ENCODE measurements around the gene NUFIP1.
"Not testable (repeated sequence)": the region's sequence is repeated elsewhere in the genome, so short reads cannot be mapped to it uniquely, and the experiment has no call there.

Gene NUFIP1

DNA sequence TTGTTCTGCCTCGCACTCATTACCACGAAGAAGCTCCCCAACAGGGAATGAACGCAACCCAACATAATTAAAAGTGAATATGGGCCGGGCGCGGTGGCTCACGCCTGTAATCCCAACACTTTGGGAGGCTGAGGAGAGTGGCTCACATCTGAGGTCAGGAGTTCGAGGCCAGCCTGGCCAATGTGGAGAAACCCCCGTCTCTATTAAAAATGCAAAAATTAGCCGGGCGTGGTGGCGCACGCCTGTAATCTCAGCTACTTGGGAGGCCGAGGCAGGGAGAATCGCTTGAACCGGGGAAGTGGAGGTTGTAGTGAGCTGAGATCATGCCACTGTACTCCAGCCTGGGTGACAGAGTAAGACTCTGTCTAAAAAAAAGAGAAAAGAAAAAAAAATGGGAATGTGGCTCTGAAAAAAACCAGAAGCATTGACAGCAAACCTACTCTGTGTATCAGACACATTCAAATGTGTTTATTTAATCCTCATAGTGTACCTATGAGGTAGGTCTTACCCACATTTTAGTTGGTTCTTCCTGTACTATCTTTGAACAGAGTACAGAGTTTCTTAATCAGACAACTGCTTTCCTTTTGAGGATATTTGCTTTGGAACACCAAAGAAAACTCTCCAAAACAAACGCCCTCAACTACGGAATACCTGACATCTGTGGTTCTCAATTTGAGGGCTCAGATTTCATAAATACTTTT is 70.0 kb downstream of the NUFIP1 start:
- no peak for DNase-seq

DNA sequence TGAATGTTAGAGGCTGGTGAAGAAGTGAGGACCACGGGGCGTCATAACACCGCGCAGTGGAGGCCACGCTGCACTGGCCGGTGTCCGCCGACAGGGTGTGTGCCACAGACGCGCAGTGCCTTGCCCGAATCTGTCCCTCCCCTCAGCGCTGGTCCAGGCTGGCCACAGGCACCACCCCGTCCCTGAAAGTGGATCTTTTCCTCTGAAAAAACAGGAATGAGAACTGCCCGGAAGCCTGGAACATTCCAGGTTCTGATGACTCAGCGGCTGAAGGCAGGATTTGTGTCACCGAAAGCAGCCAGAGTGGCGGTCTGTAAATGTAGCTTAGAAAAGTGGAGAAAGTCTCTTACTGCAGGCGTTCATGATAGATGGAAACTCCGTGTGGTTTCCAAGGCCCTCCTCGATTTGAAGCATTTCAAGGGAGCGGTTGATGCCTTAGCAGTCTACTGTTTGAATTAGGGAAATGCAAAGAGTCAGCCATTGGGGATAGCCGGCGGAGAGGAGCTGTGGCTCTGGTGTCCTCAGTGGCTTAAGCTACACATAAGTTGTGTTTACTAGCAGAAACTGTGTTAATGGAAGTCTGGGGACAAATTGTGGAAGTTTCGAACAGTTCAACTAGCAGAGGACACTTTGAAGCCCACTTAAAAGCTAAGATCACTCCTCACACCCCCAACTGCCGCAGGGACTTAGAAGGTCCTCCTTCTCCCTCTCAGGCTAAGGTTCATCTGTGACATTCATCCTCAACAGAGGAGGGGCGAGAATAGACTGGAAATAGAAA is 70.8 kb downstream of the NUFIP1 start:
- DNase-seq: peak; percentile 58

DNA sequence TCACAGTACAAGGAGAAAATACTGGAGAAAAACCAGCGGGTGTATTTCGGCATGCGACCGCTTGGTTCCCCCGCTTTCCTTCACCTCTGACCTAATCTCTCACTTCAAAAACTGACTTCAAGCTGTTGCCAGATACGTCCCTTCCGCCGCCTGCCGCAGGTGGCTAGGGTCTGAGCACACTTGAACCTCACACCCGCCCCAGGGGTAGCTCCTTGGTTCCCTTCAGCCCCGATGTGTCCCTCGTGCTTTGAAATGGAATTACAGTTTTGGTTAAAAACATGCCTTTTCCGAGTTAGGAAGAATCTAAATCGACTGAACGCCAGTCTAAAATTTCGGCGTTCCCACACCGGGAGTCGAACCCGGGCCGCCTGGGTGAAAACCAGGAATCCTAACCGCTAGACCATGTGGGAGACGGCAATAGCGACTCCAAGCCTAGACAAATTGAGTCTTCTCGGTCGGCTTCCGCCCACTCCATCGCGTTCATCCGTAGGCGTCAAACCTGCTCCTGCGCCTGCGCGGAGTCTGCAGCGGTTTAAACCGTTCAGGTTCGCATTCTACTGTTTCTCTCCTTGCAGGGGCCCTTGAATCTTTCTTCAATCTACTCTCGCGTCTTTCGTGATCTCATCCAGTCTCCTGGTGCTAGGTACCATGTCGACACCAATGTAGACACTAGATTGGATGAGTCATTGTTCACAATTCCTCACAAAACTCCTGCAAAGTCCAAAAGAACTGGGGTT is 71.5 kb downstream of the NUFIP1 start:
- DNase-seq: peak; percentile 78

DNA sequence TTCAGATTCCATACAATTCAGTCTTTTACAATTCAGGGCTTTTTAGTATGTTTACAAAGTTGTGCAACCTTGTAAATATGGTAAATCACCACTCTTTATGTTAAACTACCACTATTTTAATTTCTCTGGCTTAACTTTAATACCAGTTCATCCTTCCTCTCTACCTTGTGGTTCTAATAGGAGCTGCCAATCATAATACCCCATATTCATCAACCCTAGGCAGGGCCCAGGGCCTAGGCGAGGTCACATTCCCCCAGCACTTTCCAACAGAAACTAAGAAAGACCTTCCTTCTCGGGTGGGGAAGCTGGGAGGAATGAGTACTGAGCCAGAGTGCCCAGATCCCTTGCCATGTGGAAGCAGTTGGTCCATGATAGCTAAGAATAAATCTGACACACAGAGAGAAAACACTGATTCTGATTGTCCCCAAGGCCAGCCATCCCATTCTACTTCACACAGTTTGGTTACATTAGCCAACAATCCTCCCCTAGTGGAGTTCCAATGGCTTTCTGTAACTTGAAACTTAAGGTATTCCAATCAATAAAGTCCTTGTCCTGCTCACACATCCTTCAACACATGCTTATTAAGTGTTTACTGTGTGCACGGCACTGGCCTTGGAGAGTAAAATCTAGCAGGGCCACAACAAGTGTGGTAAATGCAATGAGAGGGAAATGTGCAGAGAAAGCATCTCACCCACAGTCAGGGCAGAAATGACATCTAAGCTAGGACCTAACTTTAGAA is 76.8 kb downstream of the NUFIP1 start:
- no peak for DNase-seq

DNA sequence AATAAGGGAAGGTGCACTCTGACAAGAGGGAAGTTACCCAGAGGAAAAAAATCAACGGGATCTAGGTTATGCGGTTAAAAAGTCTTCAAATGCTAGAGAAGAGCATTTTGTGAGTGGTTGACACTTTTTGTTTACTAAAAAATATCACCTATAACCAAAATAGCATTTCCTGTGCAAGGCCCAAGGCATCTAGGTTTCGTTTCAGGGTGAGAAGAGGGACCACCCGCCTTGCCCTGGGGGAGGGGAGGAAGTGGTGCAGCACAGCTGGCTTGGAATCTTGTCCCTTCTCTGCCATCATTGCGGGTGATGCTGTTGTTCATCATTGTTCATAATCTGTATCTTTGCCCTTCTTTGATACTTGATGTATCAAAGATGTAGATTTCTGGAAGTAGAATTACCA is 80.6 kb downstream of the NUFIP1 start:
- DNase-seq: no peak

DNA sequence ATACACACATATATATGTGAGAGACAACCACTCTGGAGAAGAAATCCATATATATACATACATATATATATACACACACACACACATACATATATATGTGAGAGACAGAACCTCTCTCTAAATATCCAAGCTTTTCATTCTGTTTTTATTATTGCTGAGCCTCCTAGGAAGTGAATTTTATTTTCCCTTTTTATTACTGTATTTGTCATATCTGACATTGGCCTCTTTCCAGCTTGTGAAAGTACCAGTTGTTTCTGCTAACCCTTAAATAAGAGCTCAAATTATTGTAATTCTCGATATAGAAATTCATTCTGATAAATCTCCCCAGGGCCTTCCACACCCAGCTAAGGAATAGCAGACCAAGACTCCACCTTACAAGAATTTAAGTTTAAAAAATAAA is 81.0 kb downstream of the NUFIP1 start:
- DNase-seq: no peak

DNA sequence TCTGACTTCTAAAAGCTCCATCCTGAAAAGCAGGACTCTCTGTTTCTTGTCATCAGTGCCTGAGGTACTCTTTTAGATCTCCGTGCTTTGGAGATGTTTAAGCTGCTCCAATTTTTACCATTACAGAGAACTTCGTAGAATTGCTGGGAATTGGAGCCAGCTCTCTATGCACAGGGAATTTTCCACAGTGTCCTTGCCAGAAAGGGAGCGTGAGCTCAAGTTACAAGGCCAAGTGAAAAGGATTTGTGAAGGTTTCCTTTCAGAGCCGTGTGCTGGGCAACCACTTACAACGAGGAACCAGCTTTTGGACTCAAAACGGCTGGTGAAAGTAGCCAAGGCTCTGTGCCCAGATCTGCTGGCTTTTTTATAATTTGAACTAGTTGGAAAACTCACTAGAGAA is 82.6 kb downstream of the NUFIP1 start:
- no peak for DNase-seq

DNA sequence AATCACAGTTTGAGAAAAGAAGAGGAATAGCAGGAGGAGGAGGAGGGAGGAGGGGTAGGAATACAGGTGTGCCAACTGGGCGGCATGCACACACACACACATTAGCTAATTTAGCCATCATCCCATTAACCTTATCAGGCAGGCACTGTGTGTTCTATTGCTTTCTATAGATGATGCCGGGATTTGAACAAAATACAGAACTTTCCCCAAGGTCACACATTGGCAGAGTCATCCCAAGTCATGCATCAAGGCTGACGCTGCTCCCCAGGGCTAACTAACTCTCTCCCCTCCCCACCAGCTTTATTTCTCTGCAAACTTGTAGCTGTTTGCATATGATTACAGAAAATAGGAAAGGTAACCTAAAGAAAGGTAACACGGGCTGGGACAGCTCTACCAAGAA is 83.0 kb downstream of the NUFIP1 start:
- no peak for DNase-seq

DNA sequence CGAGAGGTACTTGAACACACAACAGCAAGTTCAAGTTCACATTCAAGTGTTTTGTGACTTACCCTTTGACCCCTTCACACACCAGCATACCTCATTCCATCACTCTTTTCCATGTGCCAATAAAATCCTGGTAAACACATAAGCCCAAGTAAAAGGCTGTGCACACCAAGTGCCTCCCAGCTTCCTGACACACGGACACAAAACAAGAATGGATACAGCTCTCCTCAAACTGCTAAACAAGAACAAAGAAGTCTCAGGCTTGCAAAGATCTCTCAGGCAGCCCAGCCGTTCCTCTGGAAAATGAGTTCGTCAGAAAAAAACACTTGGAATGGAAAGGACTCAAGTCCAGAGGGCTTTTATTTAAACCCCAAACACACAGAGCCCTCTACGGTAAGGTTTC is 83.7 kb downstream of the NUFIP1 start:
- DNase-seq: no peak

DNA sequence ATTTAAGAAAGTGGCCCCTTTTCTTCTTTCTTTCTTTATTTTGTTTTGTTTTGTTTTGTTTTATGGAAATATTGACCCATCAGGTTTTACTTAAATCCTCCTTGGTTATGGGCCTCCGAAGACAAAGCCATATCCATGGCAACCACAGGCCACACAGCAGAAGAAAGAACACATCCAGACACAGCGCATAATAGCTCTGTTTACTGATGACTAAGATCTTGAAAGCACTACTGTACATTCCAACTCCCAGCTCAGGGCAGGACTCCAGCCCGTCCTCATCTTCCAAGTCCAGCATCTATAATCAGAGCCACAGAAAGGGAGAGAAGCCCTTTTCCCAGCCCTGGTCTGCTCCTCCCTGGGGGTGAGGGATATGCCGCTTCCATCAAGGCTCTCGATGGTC is 84.3 kb downstream of the NUFIP1 start:
- no peak for DNase-seq

DNA sequence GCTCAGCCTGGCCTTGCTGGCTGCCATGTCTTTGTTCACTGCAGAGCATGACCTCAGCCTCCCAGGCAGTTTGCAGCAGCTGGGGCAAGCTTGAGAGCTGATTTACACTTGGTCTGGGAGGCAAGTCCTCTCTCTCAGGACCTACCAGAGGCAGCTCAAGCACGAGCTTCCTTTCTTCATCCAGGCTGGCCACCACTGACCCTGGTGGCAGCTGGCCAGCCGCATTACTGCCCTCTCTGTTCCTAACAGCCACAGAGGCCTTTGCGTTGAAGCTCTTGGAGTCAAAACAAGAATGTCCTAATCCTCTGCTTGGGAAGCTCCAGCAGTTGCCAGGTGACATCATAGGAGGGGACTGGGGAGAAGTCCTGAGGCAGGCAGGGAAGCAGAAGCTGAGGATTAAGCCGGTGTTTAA is 85.7 kb downstream of the NUFIP1 start:
- DNase-seq: no peak

DNA sequence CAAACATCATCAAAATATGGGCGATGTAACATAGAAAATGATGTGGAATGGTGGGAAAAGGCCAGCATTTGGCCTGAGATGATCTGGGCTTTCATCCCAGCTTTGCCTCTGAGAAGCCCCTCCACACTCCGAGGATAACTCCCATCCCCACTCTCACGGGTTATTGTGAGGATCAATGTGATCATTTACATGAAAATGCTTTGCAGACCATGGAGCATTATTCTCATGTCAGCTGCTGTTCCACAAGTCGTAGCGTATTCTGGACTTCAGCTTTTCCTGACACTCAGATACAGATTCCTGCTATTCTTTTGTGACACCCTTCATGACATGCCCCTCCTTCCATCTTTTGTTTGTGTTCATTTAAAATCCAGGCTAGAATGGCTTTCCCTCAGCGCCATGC is 86.5 kb downstream of the NUFIP1 start:
- no peak for DNase-seq

DNA sequence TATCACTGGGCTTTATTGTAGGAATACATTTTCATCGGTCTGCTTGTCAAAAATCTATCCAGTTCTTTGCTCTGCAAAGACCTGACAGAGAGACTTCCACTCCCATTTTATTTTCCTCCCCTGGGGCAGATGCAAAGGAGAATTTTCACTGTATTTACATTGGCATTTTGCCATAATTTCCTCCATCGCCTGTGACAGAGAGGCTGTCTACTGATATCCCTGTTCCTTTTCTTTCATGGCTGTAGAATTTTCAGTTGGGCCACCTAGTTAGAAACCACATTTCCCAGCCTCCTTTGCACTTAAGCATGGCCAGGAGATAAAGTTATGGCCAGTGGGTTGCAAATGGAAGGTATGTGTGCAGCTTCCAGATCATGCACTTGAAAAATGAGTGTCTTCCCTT is 89.3 kb downstream of the NUFIP1 start:
- peak; percentile 59 for DNase-seq

DNA sequence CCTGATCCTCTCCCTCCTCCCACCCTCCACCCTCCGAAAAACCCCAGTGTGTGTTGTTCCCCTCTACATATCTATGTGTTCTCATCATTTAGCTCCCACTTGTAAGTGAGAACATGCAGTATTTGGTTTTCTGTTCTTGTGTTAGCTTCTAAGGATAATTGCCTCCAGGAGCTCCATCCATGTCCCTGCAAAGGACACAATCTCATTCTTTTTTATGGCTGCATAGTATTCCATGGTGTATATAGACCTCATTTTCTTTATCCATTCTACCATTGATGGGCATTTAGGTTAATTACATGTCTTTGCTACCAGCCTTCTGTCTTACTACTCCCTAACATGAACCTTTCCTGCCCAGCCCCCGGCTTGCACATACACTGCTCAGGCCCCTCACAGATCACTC is 91.0 kb downstream of the NUFIP1 start:
- not testable (repeated sequence) for DNase-seq

DNA sequence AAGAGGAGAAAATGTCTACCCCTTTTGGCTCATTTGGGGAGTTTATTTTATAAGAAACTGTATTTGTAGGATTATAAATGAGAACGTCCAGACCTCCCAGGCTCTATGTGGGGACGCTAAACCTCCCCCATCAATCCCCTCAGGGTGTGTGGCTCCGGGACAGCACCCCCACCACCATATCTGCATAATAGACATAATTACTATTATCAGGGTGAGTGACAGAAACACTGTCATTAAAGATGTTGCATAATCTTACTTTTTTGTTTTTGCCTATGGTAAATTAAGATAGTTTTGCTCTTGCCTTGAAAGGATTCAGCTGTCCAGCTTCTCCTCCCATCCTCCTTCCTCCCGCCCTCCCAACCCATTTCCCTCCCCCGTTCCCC is 93.3 kb downstream of the NUFIP1 start:
- DNase-seq: no peak

DNA sequence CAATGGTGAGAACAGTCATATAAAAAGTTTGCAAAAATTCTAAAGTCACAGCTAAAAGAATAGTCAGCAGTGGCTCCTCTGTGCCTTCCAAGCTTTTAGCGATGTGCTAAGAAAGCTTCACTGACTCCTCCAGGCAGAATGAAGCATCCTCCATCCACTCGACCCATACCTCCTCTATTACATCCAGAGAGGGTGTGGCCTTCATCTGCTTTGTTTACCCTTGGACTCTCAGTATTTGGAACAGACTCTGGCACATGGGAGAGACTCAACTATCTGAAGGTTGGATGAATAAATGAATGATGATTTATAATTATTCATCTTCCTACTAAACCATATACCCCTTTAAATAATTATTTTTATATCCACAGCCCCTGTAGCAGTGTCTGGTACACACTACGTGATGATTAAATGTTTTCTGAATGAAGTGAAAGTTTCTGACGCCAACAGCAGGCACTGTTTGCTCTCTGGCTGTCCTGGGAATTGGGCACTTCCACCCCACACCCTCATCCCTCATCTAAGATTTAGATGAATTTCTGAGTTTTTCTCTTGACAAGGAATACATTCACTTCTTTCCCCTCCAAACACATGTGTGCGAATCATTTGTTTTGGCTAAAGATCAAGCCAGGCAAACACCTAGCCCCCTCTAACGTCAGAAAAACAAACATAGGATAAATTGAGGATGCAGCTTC is 93.9 kb downstream of the NUFIP1 start:
- DNase-seq: no peak

DNA sequence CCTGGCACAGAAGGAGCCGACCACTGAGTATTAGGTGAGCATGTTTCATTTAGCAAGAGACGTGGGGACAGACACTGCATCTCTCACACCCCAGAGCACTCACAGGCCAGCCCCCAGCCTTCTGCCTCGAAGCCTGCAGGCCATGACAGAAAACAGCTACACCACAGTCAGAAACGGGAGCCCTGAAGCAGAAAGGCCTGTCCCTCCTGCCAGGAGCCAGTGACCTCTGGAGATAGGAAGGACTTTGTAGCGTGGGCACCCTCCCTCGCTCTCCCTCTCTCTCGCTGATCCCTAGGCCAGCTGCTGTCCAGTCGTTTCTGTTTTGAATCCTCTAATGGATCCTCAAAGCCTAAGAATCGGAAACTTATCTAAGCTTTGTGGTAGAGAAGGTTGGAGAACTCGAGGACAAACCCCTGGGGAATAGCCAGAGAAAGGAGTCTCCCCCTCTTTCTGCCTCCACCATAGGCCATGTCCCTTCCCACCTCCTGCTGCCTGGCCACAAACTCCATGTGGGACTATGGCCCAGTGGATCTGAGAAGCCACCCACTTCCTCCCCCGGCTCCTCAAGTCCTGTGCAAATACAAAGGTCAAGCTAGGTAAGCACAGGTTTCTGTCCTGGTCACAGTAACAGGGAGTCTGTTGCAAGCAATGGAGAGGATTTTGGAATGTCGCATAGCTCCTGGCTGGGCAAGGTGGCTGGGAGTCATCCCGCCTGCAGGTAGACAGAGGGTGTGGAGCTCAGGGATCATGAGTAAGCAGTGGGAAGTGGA is 95.1 kb downstream of the NUFIP1 start:
- DNase-seq: no peak
